Tibial nerve (tissue), 4 donors: ENCODE results near the gene RUSF1. TPM values are rescaled to one million over a fixed set of nuclear protein-coding genes. Genes with fewer than 3 reads are reported as not detected.
A peak's percentile ranks its signal among the peaks of the same experiment; 100 is the strongest.

Source experiments
- DNase-seq, 2 donors: peaks; one replicate each; pipeline ENCODE4 v3.0.0-alpha.2; 2019; ENCODE audit warnings: low spot score in 2 of 2
- H3K27ac ChIP-seq, 4 donors: fragments of 200-600 bp; sonication (generic) in 3 of 4; one replicate each; pipeline ENCODE4 v1.5.1; 2017 to 2019; ENCODE audit warnings: mild to moderate bottlenecking in 1 of 4
- H3K27me3 ChIP-seq, 2 donors: fragments of 200-600 bp; sonication (generic) in 1 of 2; one replicate each; pipeline versions ENCODE4 v1.5.1 to v1.6.0; 2017 to 2019
- H3K36me3 ChIP-seq, 3 donors: fragments of 200-600 bp; sonication (generic); one replicate each; pipeline ENCODE4 v1.5.1; 2018 to 2019
- H3K4me1 ChIP-seq, 4 donors: fragments of 200-600 bp; sonication (generic) in 3 of 4; one replicate each; pipeline ENCODE4 v1.5.1; 2017 to 2019
- H3K4me3 ChIP-seq, 4 donors: fragments of 200-600 bp; sonication (generic) in 3 of 4; one replicate each; pipeline ENCODE4 v1.5.1; 2017 to 2019; ENCODE audit warnings: mild to moderate bottlenecking in 1 of 4, moderate library complexity in 1 of 4
- H3K9me3 ChIP-seq, 4 donors: fragments of 200-600 bp; sonication (generic) in 3 of 4; one replicate each; pipeline ENCODE4 v1.5.1; 2017 to 2019
- CTCF ChIP-seq, 5 experiments: fragments of 200-600 bp in 3 of 5; fragments of 450-650 bp in 2 of 5; sonication (generic) in 3 of 5; IDR thresholded peaks; one replicate each; pipeline ENCODE4 v1.5.1; 2016 to 2019; ENCODE audit warnings: antibody characterized with exemption in 5 of 5, mild to moderate bottlenecking in 3 of 5, moderate library complexity in 2 of 5
- EP300 ChIP-seq, 2 donors: sonication (generic); formaldehyde crosslinking; IDR thresholded peaks; one replicate each; pipeline ENCODE4 v1.6.1; 2017; ENCODE audit warnings: antibody characterized with exemption in 2 of 2, mild to moderate bottlenecking in 1 of 2
- POLR2A ChIP-seq, 2 donors: fragments of 450-650 bp; IDR thresholded peaks; one replicate each; pipeline ENCODE4 v1.6.1; 2017; ENCODE audit warnings: antibody characterized with exemption in 2 of 2, mild to moderate bottlenecking in 2 of 2, moderate library complexity in 2 of 2
- WGBS, 2 donors: methylation state at CpG; one replicate each; pipeline ENCODE4 v1.1.5; 2018; 5-methylcytosine and 5-hydroxymethylcytosine counted together
- total RNA-seq, 4 donors: library from RNA; depleted of rRNA; stranded (reverse); fragments of >200 nt; gene quantifications; one replicate each; pipeline ENCODE4 v1.1.0, GENCODE V29; 2016

RUSF1 gene
- total RNA-seq, 4 donors from 2014 or later = 71.7 to 118 (median 93.5) TPM

DNA sequence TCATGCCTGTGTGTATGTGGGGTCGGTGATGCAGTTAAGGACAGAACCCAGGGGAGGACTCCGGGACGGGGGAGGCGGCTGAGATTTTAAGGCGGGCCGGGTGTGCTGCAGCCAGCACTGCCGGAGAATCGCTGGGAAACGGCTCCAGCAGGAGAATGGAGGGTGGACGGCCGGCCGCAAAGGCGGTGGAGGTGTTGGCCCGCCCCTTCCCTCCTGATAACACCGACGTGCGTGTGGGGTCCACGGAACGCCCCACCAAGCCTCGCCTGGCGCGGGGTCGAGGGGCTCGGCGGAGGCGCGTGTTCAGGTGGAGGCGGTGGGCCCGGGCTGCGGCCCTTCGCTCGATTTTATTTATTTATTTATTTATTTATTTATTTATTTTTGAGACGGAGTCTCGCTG, 66.2 kb downstream of the RUSF1 start:
- WGBS, 2 donors = 59 to 73% methylated on average over 32 to 34 of the region's 34 CpGs
- Histone ChIP-seq H3K9me3 (no peaks in the 10 kb centered on the region), H3K27ac (peak overlapping the region in 2 of 4 donors; percentile 78 to 88), H3K36me3 (no peaks in the 10 kb centered on the region), H3K4me1 (peaks cover 0 to 19% (median 0%) of the 10 kb centered on the region in 4 donors), H3K4me3 (peak overlapping the region; percentile 64 to 77 (median 72)), H3K27me3 (no peaks in the 10 kb centered on the region)
- DNase-seq = no peak
- TF ChIP-seq CTCF (IDR thresholded peaks at IDR 0.05) (no peak), EP300 (IDR thresholded peaks at IDR 0.05) (no peak), POLR2A (IDR thresholded peaks at IDR 0.05) (no peak)

DNA sequence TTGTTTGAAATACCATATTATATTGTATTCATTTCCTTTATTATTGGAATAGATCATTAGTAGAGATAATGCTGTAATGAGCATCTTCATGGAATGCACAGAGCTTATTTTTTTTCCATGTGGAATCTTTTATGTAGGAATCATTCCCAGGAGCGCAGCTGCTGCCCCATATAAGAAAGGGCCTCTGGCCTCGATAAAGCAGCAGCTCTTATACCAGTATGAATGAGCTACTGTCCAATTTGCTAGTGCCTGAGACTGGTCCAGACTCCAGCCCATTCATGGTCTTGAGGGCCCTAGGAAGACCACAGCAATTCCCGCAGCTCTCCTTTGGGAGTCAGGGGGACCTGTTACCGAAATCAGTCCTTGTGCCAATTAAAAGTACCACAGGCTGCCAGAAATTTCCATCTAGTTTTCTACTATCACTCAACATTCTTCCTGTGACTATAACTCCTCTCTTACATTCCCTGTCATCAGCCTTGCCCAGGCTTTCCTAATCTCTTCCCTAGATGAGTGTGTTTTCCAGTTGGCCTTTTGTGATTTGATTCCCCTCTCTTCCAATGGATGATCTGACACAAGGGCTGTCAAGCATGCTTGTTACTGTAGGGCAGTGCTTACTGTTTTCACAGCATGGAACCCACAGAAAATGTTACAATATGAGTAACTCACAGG, 67.5 kb downstream of the RUSF1 start:
- peaks cover 0 to 13% (median 0%) of the 10 kb centered on the region in 3 donors for H3K36me3 ChIP-seq
- no peaks in the 10 kb centered on the region for H3K9me3 ChIP-seq
- peaks cover 0 to 19% (median 0%) of the 10 kb centered on the region in 4 donors for H3K4me1 ChIP-seq
- H3K27ac ChIP-seq = no peak overlapping the region
- 40 to 46% methylated on average over 4 of the region's 4 CpGs for WGBS, 2 donors
- no peaks in the 10 kb centered on the region for H3K27me3 ChIP-seq
- no peak overlapping the region for H3K4me3 ChIP-seq
- no peak for DNase-seq
- no peak for TF ChIP-seq EP300 (IDR thresholded peaks at IDR 0.05)
- no peak for TF ChIP-seq POLR2A (IDR thresholded peaks at IDR 0.05)
- no peak for TF ChIP-seq CTCF (IDR thresholded peaks at IDR 0.05)

DNA sequence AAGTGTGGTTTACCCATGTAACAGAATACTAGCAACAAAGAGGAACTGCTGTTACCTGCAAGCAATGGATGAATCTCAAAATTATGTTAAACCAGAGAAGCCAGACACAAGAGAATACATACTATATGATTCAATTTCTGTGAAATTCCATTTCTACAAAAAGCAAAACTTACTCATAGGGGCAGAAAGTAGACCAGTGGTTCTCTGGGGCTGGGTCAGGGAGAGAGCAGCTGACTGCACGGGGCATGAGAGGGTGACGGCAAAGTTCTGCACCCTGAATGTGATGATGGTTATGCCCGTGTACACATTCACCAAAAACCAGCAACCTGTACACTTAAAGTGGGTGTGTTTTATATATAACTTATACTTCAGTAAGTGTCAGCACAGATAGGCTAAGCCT, 68.7 kb downstream of the RUSF1 start:
- DNase-seq = no peak
- no peak for TF ChIP-seq EP300 (IDR thresholded peaks at IDR 0.05)
- TF ChIP-seq CTCF (IDR thresholded peaks at IDR 0.05) = no peak
- no peak for TF ChIP-seq POLR2A (IDR thresholded peaks at IDR 0.05)
- peaks cover 0 to 16% (median 0%) of the 10 kb centered on the region in 3 donors for H3K36me3 ChIP-seq
- no peaks in the 10 kb centered on the region for H3K9me3 ChIP-seq
- 88 to 95% methylated on average over 3 of the region's 3 CpGs for WGBS, 2 donors
- H3K27me3 ChIP-seq = no peaks in the 10 kb centered on the region
- no peak overlapping the region for H3K27ac ChIP-seq
- H3K4me1 ChIP-seq = peaks cover 0 to 19% (median 0%) of the 10 kb centered on the region in 4 donors
- no peak overlapping the region for H3K4me3 ChIP-seq

Other genes starting within 250 kb of the RUSF1 start
- gene ITGAM, start 248.4 kb downstream of the RUSF1 start, total RNA-seq = 10 to 100 TPM; 10.9 to 31.0 (median 27.1) TPM
- gene ITGAX, start 153.2 kb downstream of the RUSF1 start, total RNA-seq = 1 to 10 TPM; 1.8 to 9.3 (median 4.3) TPM
- under 1 TPM in 2 of 4 donors, not detected in 2; under 0.01 to 0.22 TPM for gene ITGAD, start 115.1 kb downstream of the RUSF1 start, total RNA-seq
- gene COX6A2, start 80.0 kb downstream of the RUSF1 start, total RNA-seq = not detected
- 1 to 10 TPM; 1.5 to 2.5 (median 2.1) TPM for gene ZNF843, start 65.6 kb downstream of the RUSF1 start, total RNA-seq
- gene ARMC5, start 48.9 kb downstream of the RUSF1 start, total RNA-seq = 10 to 100 TPM in 1 of 4 donors, 1 to 10 TPM in 3; 6.6 to 11.6 (median 9.1) TPM
- gene TGFB1I1, start 36.2 kb downstream of the RUSF1 start, total RNA-seq = 10 to 100 TPM; 29.3 to 68.7 (median 53.5) TPM
- not detected for gene SLC5A2, start 25.3 kb downstream of the RUSF1 start, total RNA-seq
- gene AHSP, start 19.5 kb upstream of the RUSF1 start, total RNA-seq = not detected